Upper lobe of left lung (tissue), 6 donors: ENCODE results near the gene TDRD7. TPM values are rescaled to one million over a fixed set of nuclear protein-coding genes. Genes with fewer than 3 reads are reported as not detected.

Source experiments
- ATAC-seq, 2 donors: fragments of 200-7000 bp; cut with Tn5 transposase; one replicate each; pipeline ENCODE4 v1.9.1; 2022; ENCODE audit warnings: mild to moderate bottlenecking in 2 of 2, moderate library complexity in 2 of 2; ENCODE audit not compliant: low FRiP score in 2 of 2
- DNase-seq, 2 donors: peaks; one replicate each; pipeline ENCODE4 v3.0.0-alpha.2; 2019 to 2020
- H3K27ac ChIP-seq, 4 donors: fragments of 200-600 bp; sonication (generic); one replicate each; pipeline ENCODE4 v1.5.1; 2016 to 2019
- H3K27me3 ChIP-seq, 4 donors: fragments of 200-600 bp; sonication (generic); one replicate each; pipeline ENCODE4 v1.5.1; 2017 to 2019
- H3K36me3 ChIP-seq, 4 donors: fragments of 200-600 bp; sonication (generic); one replicate each; pipeline ENCODE4 v1.5.1; 2016 to 2019
- H3K4me1 ChIP-seq, 4 donors: fragments of 200-600 bp; sonication (generic); one replicate each; pipeline ENCODE4 v1.5.1; 2018 to 2019
- H3K4me3 ChIP-seq, 4 donors: fragments of 200-600 bp; sonication (generic); one replicate each; pipeline ENCODE4 v1.5.1; 2017 to 2019; ENCODE audit warnings: mild to moderate bottlenecking in 2 of 4, moderate library complexity in 1 of 4
- H3K9me3 ChIP-seq, 4 donors: fragments of 200-600 bp; sonication (generic); one replicate each; pipeline ENCODE4 v1.5.1; 2018 to 2019
- EP300 ChIP-seq, 4 donors: sonication (generic); formaldehyde crosslinking; IDR thresholded peaks; one replicate each; pipeline ENCODE4 v1.5.1; 2017; ENCODE audit warnings: antibody characterized with exemption in 4 of 4, control low read depth in 2 of 4
- POLR2A ChIP-seq, 4 donors: fragments of 450-650 bp; IDR thresholded peaks; one replicate each; pipeline ENCODE4 v1.5.1; 2016 to 2017; ENCODE audit warnings: antibody characterized with exemption in 4 of 4, mild to moderate bottlenecking in 2 of 4
- POLR2AphosphoS5 ChIP-seq, 2 donors: sonication (generic); formaldehyde crosslinking; IDR thresholded peaks; one replicate each; pipeline ENCODE4 v1.5.1; 2017; ENCODE audit warnings: antibody characterized with exemption in 2 of 2
- WGBS, 2 donors: methylation state at CpG; one replicate each; pipeline ENCODE4 v1.1.5; 2017 to 2018; 5-methylcytosine and 5-hydroxymethylcytosine counted together
- total RNA-seq, 6 donors: library from RNA; depleted of rRNA in 4 of 6; stranded (reverse); fragments of >200 nt in 4 of 6; gene quantifications; one replicate each; pipeline versions ENCODE4 v1.1.0 to v1.2.1, GENCODE V29; 2016 to 2021
- TF ChIP-seq, protein P1 (sequence below), 6 experiments: fragments of 450-650 bp in 4 of 6; fragments of 200-600 bp in 2 of 6; sonication (generic) in 2 of 6; IDR thresholded peaks; one replicate each; pipeline ENCODE4 v1.5.1; 2016 to 2019; ENCODE audit warnings: antibody characterized with exemption in 6 of 6
- donor health status: DM: no; HTN: no; CAD: no; lungs with moderate emphysema.
- donor health status: DM: no; HTN: yes; CAD: no; lungs with severe emphysema.

TDRD7 gene, protein sequence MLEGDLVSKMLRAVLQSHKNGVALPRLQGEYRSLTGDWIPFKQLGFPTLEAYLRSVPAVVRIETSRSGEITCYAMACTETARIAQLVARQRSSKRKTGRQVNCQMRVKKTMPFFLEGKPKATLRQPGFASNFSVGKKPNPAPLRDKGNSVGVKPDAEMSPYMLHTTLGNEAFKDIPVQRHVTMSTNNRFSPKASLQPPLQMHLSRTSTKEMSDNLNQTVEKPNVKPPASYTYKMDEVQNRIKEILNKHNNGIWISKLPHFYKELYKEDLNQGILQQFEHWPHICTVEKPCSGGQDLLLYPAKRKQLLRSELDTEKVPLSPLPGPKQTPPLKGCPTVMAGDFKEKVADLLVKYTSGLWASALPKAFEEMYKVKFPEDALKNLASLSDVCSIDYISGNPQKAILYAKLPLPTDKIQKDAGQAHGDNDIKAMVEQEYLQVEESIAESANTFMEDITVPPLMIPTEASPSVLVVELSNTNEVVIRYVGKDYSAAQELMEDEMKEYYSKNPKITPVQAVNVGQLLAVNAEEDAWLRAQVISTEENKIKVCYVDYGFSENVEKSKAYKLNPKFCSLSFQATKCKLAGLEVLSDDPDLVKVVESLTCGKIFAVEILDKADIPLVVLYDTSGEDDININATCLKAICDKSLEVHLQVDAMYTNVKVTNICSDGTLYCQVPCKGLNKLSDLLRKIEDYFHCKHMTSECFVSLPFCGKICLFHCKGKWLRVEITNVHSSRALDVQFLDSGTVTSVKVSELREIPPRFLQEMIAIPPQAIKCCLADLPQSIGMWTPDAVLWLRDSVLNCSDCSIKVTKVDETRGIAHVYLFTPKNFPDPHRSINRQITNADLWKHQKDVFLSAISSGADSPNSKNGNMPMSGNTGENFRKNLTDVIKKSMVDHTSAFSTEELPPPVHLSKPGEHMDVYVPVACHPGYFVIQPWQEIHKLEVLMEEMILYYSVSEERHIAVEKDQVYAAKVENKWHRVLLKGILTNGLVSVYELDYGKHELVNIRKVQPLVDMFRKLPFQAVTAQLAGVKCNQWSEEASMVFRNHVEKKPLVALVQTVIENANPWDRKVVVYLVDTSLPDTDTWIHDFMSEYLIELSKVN
- 10 to 100 TPM in 5 of 6 donors, 1 to 10 TPM in 1; 9.0 to 21.0 (median 15.3) TPM for total RNA-seq

DNA sequence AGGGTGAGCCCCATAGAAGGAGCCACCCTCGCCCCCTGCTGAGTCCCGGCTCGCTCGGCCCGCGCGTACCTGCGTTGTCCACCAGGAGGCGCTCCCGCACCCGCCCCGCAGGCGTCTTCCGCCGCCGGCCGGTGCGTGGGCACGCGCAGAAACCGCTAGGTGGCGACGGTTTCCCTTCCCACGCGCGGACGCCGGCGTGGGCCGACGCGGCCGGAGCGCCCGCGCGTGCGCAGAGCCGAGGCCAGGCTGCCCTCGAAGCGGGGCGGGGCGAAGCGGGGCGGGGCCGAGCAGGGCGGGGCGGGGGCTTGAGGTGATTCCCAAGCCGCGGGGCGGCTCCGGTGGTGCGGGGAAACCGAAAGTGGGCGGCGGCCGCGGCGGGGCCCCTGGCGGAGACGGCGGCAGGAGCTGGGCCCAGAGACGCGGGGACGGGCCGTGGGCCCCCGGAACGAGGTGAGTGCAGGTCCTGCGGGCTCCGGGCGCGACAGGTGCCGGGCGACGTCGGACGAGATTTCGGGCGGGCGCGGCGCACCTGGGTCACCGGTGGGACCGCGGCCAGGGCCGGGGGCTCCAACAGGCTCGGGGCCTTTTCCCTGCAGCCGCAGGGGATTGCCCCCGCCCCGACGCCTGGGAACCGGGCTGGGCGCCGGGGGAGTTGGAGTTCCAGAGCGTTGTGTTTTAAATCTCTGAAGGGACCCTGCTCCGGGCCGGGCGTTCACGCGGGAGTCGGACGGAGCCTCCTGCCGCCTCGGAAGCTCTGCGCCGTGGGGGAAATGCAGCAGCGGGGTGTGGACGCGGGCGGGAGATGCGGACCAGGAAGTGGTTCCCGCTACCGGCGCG lies at the start of gene TDRD7:
Gene TDRD7, plus strand, starts transcription at position 308 of the 837 bp plus-strand sequence. CDS start 16,370 bp downstream, outside the sequence.
- Histone ChIP-seq H3K4me3 (peak within 1 kb of the TSS; percentile 69 to 96 (median 89)), H3K36me3 (no peaks in the 10 kb centered on the region), H3K27ac (peak within 1 kb of the TSS; percentile 83 to 95 (median 91)), H3K4me1 (peaks cover 12 to 29% (median 14%) of the 10 kb centered on the region in 4 donors), H3K9me3 (no peaks in the 10 kb centered on the region), H3K27me3 (no peaks in the 10 kb centered on the region)
- peak; percentile 90 to 99 for DNase-seq
- peak; percentile 96 to 99 for ATAC-seq
- WGBS, 2 donors = 0% methylated on average over 9 to 54 of the region's 115 CpGs
- TF ChIP-seq, protein P1, sequence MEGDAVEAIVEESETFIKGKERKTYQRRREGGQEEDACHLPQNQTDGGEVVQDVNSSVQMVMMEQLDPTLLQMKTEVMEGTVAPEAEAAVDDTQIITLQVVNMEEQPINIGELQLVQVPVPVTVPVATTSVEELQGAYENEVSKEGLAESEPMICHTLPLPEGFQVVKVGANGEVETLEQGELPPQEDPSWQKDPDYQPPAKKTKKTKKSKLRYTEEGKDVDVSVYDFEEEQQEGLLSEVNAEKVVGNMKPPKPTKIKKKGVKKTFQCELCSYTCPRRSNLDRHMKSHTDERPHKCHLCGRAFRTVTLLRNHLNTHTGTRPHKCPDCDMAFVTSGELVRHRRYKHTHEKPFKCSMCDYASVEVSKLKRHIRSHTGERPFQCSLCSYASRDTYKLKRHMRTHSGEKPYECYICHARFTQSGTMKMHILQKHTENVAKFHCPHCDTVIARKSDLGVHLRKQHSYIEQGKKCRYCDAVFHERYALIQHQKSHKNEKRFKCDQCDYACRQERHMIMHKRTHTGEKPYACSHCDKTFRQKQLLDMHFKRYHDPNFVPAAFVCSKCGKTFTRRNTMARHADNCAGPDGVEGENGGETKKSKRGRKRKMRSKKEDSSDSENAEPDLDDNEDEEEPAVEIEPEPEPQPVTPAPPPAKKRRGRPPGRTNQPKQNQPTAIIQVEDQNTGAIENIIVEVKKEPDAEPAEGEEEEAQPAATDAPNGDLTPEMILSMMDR (IDR thresholded peaks at IDR 0.05) = peak; percentile 99 to 100 (median 100)
- TF ChIP-seq POLR2A (IDR thresholded peaks at IDR 0.05) (peak in 3 of 4 donors; percentile 16 to 67 (median 54)), POLR2AphosphoS5 (IDR thresholded peaks at IDR 0.05) (peak in 1 of 2 donors; percentile 54), EP300 (IDR thresholded peaks at IDR 0.05) (no peak)

DNA sequence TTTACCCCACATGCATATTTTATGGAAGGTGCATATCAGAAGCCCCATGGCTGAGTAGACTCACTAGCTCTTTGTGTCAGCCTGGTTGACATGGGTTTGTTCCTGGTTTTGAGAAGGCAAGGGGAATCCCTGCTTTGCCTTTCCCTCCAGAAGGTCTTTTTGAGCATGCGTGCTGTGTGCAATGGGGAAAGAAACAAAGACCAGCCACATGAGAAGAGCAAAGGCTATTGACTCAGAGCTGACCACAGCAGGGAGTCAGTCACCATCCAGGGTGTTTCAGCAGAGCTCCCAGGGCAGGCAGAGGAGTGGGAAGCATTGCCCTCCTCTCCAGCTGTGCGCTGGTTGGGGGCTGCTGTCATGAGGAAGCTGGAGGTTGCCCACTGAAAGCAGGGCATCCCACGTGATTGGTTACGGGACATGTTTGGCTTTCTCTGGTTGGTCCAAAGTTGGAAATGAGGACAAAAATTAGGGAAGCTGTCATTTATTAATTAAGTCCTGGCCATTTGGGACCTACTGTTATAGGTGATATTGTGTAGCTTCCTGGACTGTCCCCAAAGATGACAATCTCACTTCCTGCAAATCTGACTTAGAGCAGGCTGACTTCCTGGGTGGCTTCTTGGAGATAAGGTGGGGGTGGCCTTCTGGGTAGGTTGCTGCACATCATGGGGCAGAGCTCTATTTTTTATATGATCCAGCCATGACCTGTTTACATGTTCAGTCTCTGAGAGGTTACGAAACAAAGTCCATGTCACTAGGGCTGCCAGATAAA lies 48.9 kb upstream of the TDRD7 start:
- WGBS, 2 donors = 95 to 98% methylated on average over 4 to 5 of the region's 5 CpGs
- ATAC-seq = no peak
- H3K4me3 ChIP-seq = no peak overlapping the region
- H3K9me3 ChIP-seq = no peaks in the 10 kb centered on the region
- no peak for DNase-seq
- no peak overlapping the region for H3K27ac ChIP-seq
- H3K4me1 ChIP-seq = no peaks in the 10 kb centered on the region
- H3K27me3 ChIP-seq = no peaks in the 10 kb centered on the region
- no peak for TF ChIP-seq POLR2A (IDR thresholded peaks at IDR 0.05)
- no peak for TF ChIP-seq POLR2AphosphoS5 (IDR thresholded peaks at IDR 0.05)
- TF ChIP-seq, protein P1 (IDR thresholded peaks at IDR 0.05) = no peak
- no peak for TF ChIP-seq EP300 (IDR thresholded peaks at IDR 0.05)
- H3K36me3 ChIP-seq = peaks cover 0 to 6% (median 4%) of the 10 kb centered on the region in 4 donors

DNA sequence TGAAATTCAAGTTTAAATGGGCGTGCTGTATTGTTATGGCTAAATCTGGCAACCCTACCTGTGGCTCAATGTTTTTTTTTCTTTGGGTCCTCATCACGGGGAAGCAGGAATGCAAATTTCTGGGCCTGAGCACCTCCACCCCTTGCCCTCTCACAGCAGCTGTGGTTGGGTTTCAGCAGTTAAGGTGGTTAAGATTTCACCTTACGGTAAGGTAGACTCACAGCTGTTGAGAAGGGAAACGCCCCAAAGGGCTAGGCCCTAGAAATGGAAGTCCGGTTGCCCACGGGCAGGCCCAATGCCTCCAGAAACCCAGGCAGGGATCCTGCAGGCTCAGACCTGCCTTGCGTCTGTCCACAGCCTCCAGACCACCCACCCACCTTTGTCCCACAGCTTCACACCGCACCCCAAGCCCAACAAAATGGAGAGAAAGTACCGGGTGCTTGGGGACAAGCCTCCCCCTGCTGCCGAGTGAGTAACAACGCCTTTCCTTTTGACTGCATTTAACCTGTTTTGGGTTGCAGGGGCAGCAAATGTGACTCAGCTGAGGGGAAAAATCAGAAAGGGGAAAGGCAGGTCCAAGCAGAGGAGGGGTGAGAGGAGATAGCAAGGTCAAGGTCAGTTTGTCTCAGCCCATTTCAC lies 48.1 kb upstream of the TDRD7 start:
- WGBS, 2 donors = 82 to 91% methylated on average over 11 of the region's 11 CpGs
- ATAC-seq = no peak

More for the DNA sequence above, 48.1 kb upstream of the TDRD7 start:
- TF ChIP-seq, protein P1 (IDR thresholded peaks at IDR 0.05) = no peak
- TF ChIP-seq EP300 (IDR thresholded peaks at IDR 0.05) (no peak), POLR2A (IDR thresholded peaks at IDR 0.05) (no peak), POLR2AphosphoS5 (IDR thresholded peaks at IDR 0.05) (no peak)
- no peaks in the 10 kb centered on the region for H3K27me3 ChIP-seq
- no peaks in the 10 kb centered on the region for H3K4me1 ChIP-seq
- no peak for DNase-seq
- H3K9me3 ChIP-seq = no peaks in the 10 kb centered on the region
- no peak overlapping the region for H3K27ac ChIP-seq
- no peak overlapping the region for H3K4me3 ChIP-seq
- H3K36me3 ChIP-seq = peaks cover 0 to 6% (median 4%) of the 10 kb centered on the region in 4 donors
